ENCODE results near the gene SRBD1.

SRBD1 gene

GRCh38 chr2:45497355-45497754 is 113.7 kb downstream of the SRBD1 start:
- TF ChIP-seq SIN3A (IDR thresholded peaks at IDR 0.05; ENCODE audit: borderline replicate concordance, insufficient read depth, low read length), result no peak
- TF ChIP-seq REST (IDR thresholded peaks at IDR 0.05; ENCODE audit: insufficient read depth in 1 of 2, low read depth in 2 of 2, low read length in 2 of 2), result no peak
- no peak for TF ChIP-seq TAF1 (IDR thresholded peaks at IDR 0.05; ENCODE audit: borderline replicate concordance, insufficient read depth, low read length)
- no peak for TF ChIP-seq POLR2AphosphoS5 (IDR thresholded peaks at IDR 0.05; ENCODE audit: low read depth, low read length)
- no peak for TF ChIP-seq FOXP2 (optimal IDR thresholded peaks at IDR 0.05; ENCODE audit: borderline replicate concordance, extremely low read depth, extremely low read length, insufficient read depth)

- TF ChIP-seq FOXP2 (optimal IDR thresholded peaks at IDR 0.05; ENCODE audit: borderline replicate concordance, extremely low read depth, extremely low read length, insufficient read depth) (no peak), REST (IDR thresholded peaks at IDR 0.05; ENCODE audit: insufficient read depth in 1 of 2, low read depth in 2 of 2, low read length in 2 of 2) (no peak), TAF1 (IDR thresholded peaks at IDR 0.05; ENCODE audit: borderline replicate concordance, insufficient read depth, low read length) (no peak), SIN3A (IDR thresholded peaks at IDR 0.05; ENCODE audit: borderline replicate concordance, insufficient read depth, low read length) (no peak), POLR2AphosphoS5 (IDR thresholded peaks at IDR 0.05; ENCODE audit: low read depth, low read length) (no peak)
Observed at GRCh38 chr2:45496869-45497268, 114.2 kb downstream of the SRBD1 start.

- no peak for TF ChIP-seq REST (IDR thresholded peaks at IDR 0.05; ENCODE audit: insufficient read depth in 1 of 2, low read depth in 2 of 2, low read length in 2 of 2)
- no peak for TF ChIP-seq FOXP2 (optimal IDR thresholded peaks at IDR 0.05; ENCODE audit: borderline replicate concordance, extremely low read depth, extremely low read length, insufficient read depth)
- TF ChIP-seq POLR2AphosphoS5 (IDR thresholded peaks at IDR 0.05; ENCODE audit: low read depth, low read length), result no peak
- no peak for TF ChIP-seq TAF1 (IDR thresholded peaks at IDR 0.05; ENCODE audit: borderline replicate concordance, insufficient read depth, low read length)
- TF ChIP-seq SIN3A (IDR thresholded peaks at IDR 0.05; ENCODE audit: borderline replicate concordance, insufficient read depth, low read length), result no peak
Observed at GRCh38 chr2:45494978-45495293, 116.1 kb downstream of the SRBD1 start.

- TF ChIP-seq FOXP2 (optimal IDR thresholded peaks at IDR 0.05; ENCODE audit: borderline replicate concordance, extremely low read depth, extremely low read length, insufficient read depth), result no peak
- TF ChIP-seq TAF1 (IDR thresholded peaks at IDR 0.05; ENCODE audit: borderline replicate concordance, insufficient read depth, low read length), result no peak
- TF ChIP-seq SIN3A (IDR thresholded peaks at IDR 0.05; ENCODE audit: borderline replicate concordance, insufficient read depth, low read length), result no peak
- TF ChIP-seq REST (IDR thresholded peaks at IDR 0.05; ENCODE audit: insufficient read depth in 1 of 2, low read depth in 2 of 2, low read length in 2 of 2), result no peak
- TF ChIP-seq POLR2AphosphoS5 (IDR thresholded peaks at IDR 0.05; ENCODE audit: low read depth, low read length), result no peak
Observed at GRCh38 chr2:45494275-45494977, 116.6 kb downstream of the SRBD1 start.

Measured in PFSK-1 (cell line).